Frontal cortex (tissue), 4 donors: Measurements from ENCODE around the gene CCND1. TPM values are rescaled to one million over a fixed set of nuclear protein-coding genes. Genes with fewer than 3 reads are reported as not detected.
"Not testable (repeated sequence)": the region's sequence is repeated elsewhere in the genome, so short reads cannot be mapped to it uniquely, and the experiment has no call there.

ENCODE experiments used
- DNase-seq, 2 donors: peaks; one replicate each; pipeline ENCODE4 v3.0.0; 2012; ENCODE audit warnings: low spot score in 2 of 2
- FAIRE-seq: peaks from 2 replicates; lab custom pipeline; 2012; peaks lifted over from hg19 to GRCh38; lab: Jason Lieb, UNC
- total RNA-seq: library from RNA; depleted of rRNA; stranded (reverse); fragments of >200 nt; gene quantifications from one replicate; pipeline ENCODE4 v1.2.3, GENCODE V29; 2014
- donor health status: control.
- donor health status: control.
- donor health status: control.

Gene CCND1
- total RNA-seq, 1 donor from 2014 or later = 10.2 TPM

- DNase-seq = no peak
- no peak for FAIRE-seq
Measured at GRCh38 chr11:69617220-69617619, 23.7 kb upstream of the CCND1 start.

- FAIRE-seq = no peak
- no peak for DNase-seq
Measured at GRCh38 chr11:69617682-69618081, 23.3 kb upstream of the CCND1 start.

GRCh38 chr11:69618237-69618636 lies 22.7 kb upstream of the CCND1 start:
- FAIRE-seq (no peak), DNase-seq (no peak)

- FAIRE-seq = no peak
- no peak for DNase-seq
Measured at GRCh38 chr11:69620683-69621290, 20.2 kb upstream of the CCND1 start.

- FAIRE-seq, DNase-seq: not testable (repeated sequence)
Measured at GRCh38 chr11:69622097-69622681, 18.8 kb upstream of the CCND1 start.

GRCh38 chr11:69624293-69624692 lies 16.7 kb upstream of the CCND1 start:
- FAIRE-seq = no peak

GRCh38 chr11:69625476-69625875 lies 15.5 kb upstream of the CCND1 start:
- DNase-seq (no peak), FAIRE-seq (no peak)

More at GRCh38 chr11:69624293-69624692, 16.7 kb upstream of the CCND1 start:
- DNase-seq = no peak

- FAIRE-seq (no peak), DNase-seq (no peak)
Measured at GRCh38 chr11:69627551-69627950, 13.4 kb upstream of the CCND1 start.

GRCh38 chr11:69630017-69630416 lies 10.9 kb upstream of the CCND1 start:
- DNase-seq = no peak

GRCh38 chr11:69630424-69630823 lies 10.5 kb upstream of the CCND1 start:
- no peak for FAIRE-seq
- no peak for DNase-seq

More at GRCh38 chr11:69630017-69630416, 10.9 kb upstream of the CCND1 start:
- FAIRE-seq = no peak

- no peak for DNase-seq
- FAIRE-seq = no peak
Measured at GRCh38 chr11:69632900-69633299, 8.1 kb upstream of the CCND1 start.

- no peak for FAIRE-seq
- DNase-seq = no peak
Measured at GRCh38 chr11:69634069-69634468, 6.9 kb upstream of the CCND1 start.

- no peak for DNase-seq
Measured at GRCh38 chr11:69634590-69634989, 6.4 kb upstream of the CCND1 start.

GRCh38 chr11:69635195-69635594 lies 5.8 kb upstream of the CCND1 start:
- FAIRE-seq = no peak
- DNase-seq = no peak

More at GRCh38 chr11:69634590-69634989, 6.4 kb upstream of the CCND1 start:
- FAIRE-seq = no peak

- no peak for FAIRE-seq
- no peak for DNase-seq
Measured at GRCh38 chr11:69635804-69636511, 5.0 kb upstream of the CCND1 start.

- DNase-seq = peak; percentile 73 to 76
- FAIRE-seq = no peak
Measured at GRCh38 chr11:69636512-69637197, 4.3 kb upstream of the CCND1 start.

- FAIRE-seq (no peak), DNase-seq (peak in 1 of 2 donors; percentile 21)
Measured at GRCh38 chr11:69637198-69637940, 3.6 kb upstream of the CCND1 start.

GRCh38 chr11:69637941-69638871 lies 2.8 kb upstream of the CCND1 start:
- peak in 1 of 2 donors; percentile 41 for DNase-seq
- no peak for FAIRE-seq
